SK-N-SH treated with all-trans-retinoic acid at 6 μM for 48 hours (cell line): ENCODE data around the gene FAM161B.

Source experiments
- ATAC-seq: fragments of 200-7000 bp; cut with Tn5 transposase; 3 replicates; pipeline ENCODE4 v1.9.1; 2020; ENCODE audit warnings: mild to moderate bottlenecking, moderate library complexity
- BACH2 ChIP-seq: fragments of 250-450 bp; sonication (Bioruptor Pico); IDR thresholded peaks from 2 replicates; pipeline ENCODE4 v1.9.0; 2021; ENCODE audit warnings: mild to moderate bottlenecking, borderline replicate concordance
- CSDC2 ChIP-seq: fragments of 250-450 bp; sonication (Bioruptor Pico); IDR thresholded peaks from 2 replicates; pipeline ENCODE4 v1.5.0; 2020; ENCODE audit warnings: mild to moderate bottlenecking, moderate library complexity
- CSRNP3 ChIP-seq: fragments of 250-450 bp; sonication (Bioruptor Pico); IDR thresholded peaks from 2 replicates; pipeline ENCODE4 v1.5.1; 2021; ENCODE audit warnings: mild to moderate bottlenecking, moderate library complexity
- ESRRG ChIP-seq: fragments of 250-450 bp; sonication (Bioruptor Pico); IDR thresholded peaks from 2 replicates; pipeline ENCODE4 v1.6.1; 2021; ENCODE audit warnings: mild to moderate bottlenecking
- GLIS3 ChIP-seq: fragments of 250-450 bp; sonication (Bioruptor Pico); IDR thresholded peaks from 2 replicates; pipeline ENCODE4 v1.5.0; 2020; ENCODE audit warnings: mild to moderate bottlenecking, moderate library complexity
- ISL1 ChIP-seq: fragments of 250-450 bp; sonication (Bioruptor Pico); IDR thresholded peaks from 2 replicates; pipeline ENCODE4 v2.1.2; 2022; ENCODE audit warnings: mild to moderate bottlenecking, moderate library complexity
- OSR1 ChIP-seq: fragments of 250-450 bp; sonication (Bioruptor Pico); IDR thresholded peaks from 2 replicates; pipeline ENCODE4 v1.8.0; 2022; ENCODE audit warnings: moderate library complexity, mild to moderate bottlenecking, inconsistent platforms
- PATZ1 ChIP-seq: fragments of 250-450 bp; sonication (Bioruptor Pico); IDR thresholded peaks from 2 replicates; pipeline ENCODE4 v1.8.0; 2020; ENCODE audit warnings: mild to moderate bottlenecking, moderate library complexity, borderline replicate concordance
- POU6F1 ChIP-seq: fragments of 250-450 bp; sonication (Bioruptor Pico); IDR thresholded peaks from 2 replicates; pipeline ENCODE4 v1.8.0; 2021; ENCODE audit warnings: low read depth, mild to moderate bottlenecking, moderate library complexity, borderline replicate concordance
- PPARA ChIP-seq: fragments of 250-450 bp; sonication (Bioruptor Pico); IDR thresholded peaks from 2 replicates; pipeline ENCODE4 v1.5.0; 2020; ENCODE audit warnings: mild to moderate bottlenecking, borderline replicate concordance
- RARB ChIP-seq: fragments of 250-450 bp; sonication (Bioruptor Pico); IDR thresholded peaks from 2 replicates; pipeline ENCODE4 v1.8.0; 2021; ENCODE audit warnings: mild to moderate bottlenecking, moderate library complexity
- SNAI2 ChIP-seq: fragments of 250-450 bp; sonication (Bioruptor Pico); IDR thresholded peaks from 2 replicates; pipeline ENCODE4 v1.5.0; 2020; ENCODE audit warnings: mild to moderate bottlenecking, moderate library complexity
- TCF4 ChIP-seq: fragments of 250-450 bp; sonication (Bioruptor Pico); IDR thresholded peaks from 2 replicates; pipeline ENCODE4 v1.8.0; 2021; ENCODE audit warnings: mild to moderate bottlenecking, moderate library complexity, borderline replicate concordance
- TOX ChIP-seq: fragments of 250-450 bp; sonication (Bioruptor Pico); IDR thresholded peaks from 2 replicates; pipeline ENCODE4 v1.8.0; 2021; ENCODE audit warnings: mild to moderate bottlenecking, moderate library complexity, borderline replicate concordance
- ZC3H10 ChIP-seq: fragments of 250-450 bp; sonication (Bioruptor Pico); IDR thresholded peaks from 2 replicates; pipeline ENCODE4 v1.5.1; 2021; ENCODE audit warnings: mild to moderate bottlenecking, moderate library complexity
- ZFP3 ChIP-seq: fragments of 250-450 bp; sonication (Bioruptor Pico); IDR thresholded peaks from 2 replicates; pipeline ENCODE4 v1.5.0; 2020; ENCODE audit warnings: mild to moderate bottlenecking, moderate library complexity
- ZFP30 ChIP-seq: fragments of 450-650 bp; formaldehyde crosslinking; IDR thresholded peaks from 2 replicates; pipeline ENCODE4 v1.5.0; 2022; ENCODE audit warnings: mild to moderate bottlenecking, moderate library complexity
- ZNF565 ChIP-seq: fragments of 450-650 bp; formaldehyde crosslinking; conservative IDR thresholded peaks from 2 replicates; pipeline ENCODE4 v1.5.0; 2020; ENCODE audit warnings: low read depth, mild to moderate bottlenecking, moderate library complexity
- ZNF70 ChIP-seq: fragments of 450-650 bp; formaldehyde crosslinking; IDR thresholded peaks from 2 replicates; pipeline ENCODE4 v1.5.0; 2020; ENCODE audit warnings: mild to moderate bottlenecking, moderate library complexity
- ZNF8 ChIP-seq: fragments of 450-650 bp; formaldehyde crosslinking; IDR thresholded peaks from 2 replicates; pipeline ENCODE4 v1.5.0; 2020; ENCODE audit warnings: mild to moderate bottlenecking, moderate library complexity
- TF ChIP-seq, protein P1 (sequence below): fragments of 250-450 bp; sonication (Bioruptor Pico); IDR thresholded peaks from 2 replicates; pipeline ENCODE4 v1.5.0; 2020; ENCODE audit warnings: mild to moderate bottlenecking, moderate library complexity
- TF ChIP-seq, protein P2 (sequence below): fragments of 250-450 bp; sonication (Bioruptor Pico); IDR thresholded peaks from 2 replicates; pipeline ENCODE4 v1.5.1; 2020; ENCODE audit warnings: low read depth, mild to moderate bottlenecking, moderate library complexity

Gene FAM161B

DNA sequence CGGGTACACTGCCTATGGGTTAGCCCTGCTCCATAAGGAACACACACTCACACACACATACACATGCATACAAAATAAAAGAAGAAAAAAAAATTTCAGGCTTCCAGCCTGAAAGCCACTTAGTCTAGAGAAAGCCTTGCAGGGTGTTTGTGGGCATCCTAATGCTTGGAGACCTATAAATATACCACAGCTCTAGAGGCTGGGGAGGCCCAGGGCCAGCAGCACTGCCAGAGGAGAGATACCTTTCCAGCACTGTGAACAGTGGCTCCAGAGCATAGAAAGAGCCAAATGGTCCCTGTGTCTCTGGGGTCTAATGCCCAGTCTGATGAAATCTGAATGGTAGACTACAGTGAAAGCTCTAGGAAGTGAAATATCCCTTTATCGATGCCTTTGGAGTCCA is 12.9 kb downstream of the FAM161B start:
- TF ChIP-seq ZNF8 (CRISPR knock-in tag) (no peak), ISL1 (CRISPR knock-in tag) (no peak), CSRNP3 (CRISPR knock-in tag) (no peak), ESRRG (no peak), POU6F1 (CRISPR knock-in tag) (no peak), ZFP30 (CRISPR knock-in tag) (no peak), TCF4 (CRISPR knock-in tag) (no peak), CSDC2 (CRISPR knock-in tag) (no peak), ZNF565 (no peak), SNAI2 (no peak), ZNF70 (CRISPR knock-in tag) (no peak)
- TF ChIP-seq, protein P1, sequence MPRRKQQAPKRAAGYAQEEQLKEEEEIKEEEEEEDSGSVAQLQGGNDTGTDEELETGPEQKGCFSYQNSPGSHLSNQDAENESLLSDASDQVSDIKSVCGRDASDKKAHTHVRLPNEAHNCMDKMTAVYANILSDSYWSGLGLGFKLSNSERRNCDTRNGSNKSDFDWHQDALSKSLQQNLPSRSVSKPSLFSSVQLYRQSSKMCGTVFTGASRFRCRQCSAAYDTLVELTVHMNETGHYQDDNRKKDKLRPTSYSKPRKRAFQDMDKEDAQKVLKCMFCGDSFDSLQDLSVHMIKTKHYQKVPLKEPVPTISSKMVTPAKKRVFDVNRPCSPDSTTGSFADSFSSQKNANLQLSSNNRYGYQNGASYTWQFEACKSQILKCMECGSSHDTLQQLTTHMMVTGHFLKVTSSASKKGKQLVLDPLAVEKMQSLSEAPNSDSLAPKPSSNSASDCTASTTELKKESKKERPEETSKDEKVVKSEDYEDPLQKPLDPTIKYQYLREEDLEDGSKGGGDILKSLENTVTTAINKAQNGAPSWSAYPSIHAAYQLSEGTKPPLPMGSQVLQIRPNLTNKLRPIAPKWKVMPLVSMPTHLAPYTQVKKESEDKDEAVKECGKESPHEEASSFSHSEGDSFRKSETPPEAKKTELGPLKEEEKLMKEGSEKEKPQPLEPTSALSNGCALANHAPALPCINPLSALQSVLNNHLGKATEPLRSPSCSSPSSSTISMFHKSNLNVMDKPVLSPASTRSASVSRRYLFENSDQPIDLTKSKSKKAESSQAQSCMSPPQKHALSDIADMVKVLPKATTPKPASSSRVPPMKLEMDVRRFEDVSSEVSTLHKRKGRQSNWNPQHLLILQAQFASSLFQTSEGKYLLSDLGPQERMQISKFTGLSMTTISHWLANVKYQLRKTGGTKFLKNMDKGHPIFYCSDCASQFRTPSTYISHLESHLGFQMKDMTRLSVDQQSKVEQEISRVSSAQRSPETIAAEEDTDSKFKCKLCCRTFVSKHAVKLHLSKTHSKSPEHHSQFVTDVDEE (CRISPR knock-in tag), result no peak
- ATAC-seq, result no peak; the same call in 2 of the 3 replicates

DNA sequence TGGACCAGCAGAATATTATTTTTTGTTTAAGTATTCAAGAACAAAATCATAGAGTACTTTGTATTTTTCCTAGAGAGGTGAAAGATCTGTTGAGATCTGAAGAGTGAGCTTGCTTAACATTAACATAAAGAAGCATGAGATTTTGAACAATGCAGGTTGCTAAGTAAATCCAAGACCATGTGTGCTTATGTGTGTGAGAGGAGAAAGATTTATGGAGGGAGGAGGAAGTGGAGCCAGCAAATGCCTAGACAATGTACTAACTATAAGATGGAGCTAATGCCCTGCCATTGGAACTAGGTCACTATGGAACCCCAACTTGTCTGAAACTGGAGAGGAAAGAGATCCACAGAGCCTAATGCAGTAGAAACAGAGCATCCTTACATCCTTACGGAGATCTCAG is 13.3 kb downstream of the FAM161B start:
- ATAC-seq, result no peak
- no peak for TF ChIP-seq RARB (CRISPR knock-in tag)
- TF ChIP-seq, protein P2, sequence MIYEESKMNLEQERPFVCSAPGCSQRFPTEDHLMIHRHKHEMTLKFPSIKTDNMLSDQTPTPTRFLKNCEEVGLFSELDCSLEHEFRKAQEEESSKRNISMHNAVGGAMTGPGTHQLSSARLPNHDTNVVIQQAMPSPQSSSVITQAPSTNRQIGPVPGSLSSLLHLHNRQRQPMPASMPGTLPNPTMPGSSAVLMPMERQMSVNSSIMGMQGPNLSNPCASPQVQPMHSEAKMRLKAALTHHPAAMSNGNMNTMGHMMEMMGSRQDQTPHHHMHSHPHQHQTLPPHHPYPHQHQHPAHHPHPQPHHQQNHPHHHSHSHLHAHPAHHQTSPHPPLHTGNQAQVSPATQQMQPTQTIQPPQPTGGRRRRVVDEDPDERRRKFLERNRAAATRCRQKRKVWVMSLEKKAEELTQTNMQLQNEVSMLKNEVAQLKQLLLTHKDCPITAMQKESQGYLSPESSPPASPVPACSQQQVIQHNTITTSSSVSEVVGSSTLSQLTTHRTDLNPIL, result no peak
- TF ChIP-seq, protein P1 (CRISPR knock-in tag), result no peak
- TF ChIP-seq ESRRG, result no peak
- TF ChIP-seq OSR1 (CRISPR knock-in tag), result no peak
- no peak for TF ChIP-seq ZNF8 (CRISPR knock-in tag)
- TF ChIP-seq ZNF70 (CRISPR knock-in tag), result no peak
- TF ChIP-seq TOX, result no peak
- no peak for TF ChIP-seq CSDC2 (CRISPR knock-in tag)
- TF ChIP-seq ZFP3, result no peak
- no peak for TF ChIP-seq BACH2 (CRISPR knock-in tag)
- TF ChIP-seq ISL1 (CRISPR knock-in tag), result no peak
- no peak for TF ChIP-seq ZNF565
- no peak for TF ChIP-seq GLIS3
- TF ChIP-seq ZC3H10, result no peak
- no peak for TF ChIP-seq ZFP30 (CRISPR knock-in tag)
- TF ChIP-seq CSRNP3 (CRISPR knock-in tag), result no peak
- TF ChIP-seq PATZ1, result no peak
- TF ChIP-seq PPARA (CRISPR knock-in tag), result no peak
- TF ChIP-seq SNAI2, result no peak
